GM19240 (cell line): ENCODE measurements around the gene RMDN3.

Source experiments
- DNase-seq: peaks from one replicate; pipeline ENCODE4 v3.0.0; 2011; ENCODE audit warnings: low spot score; ENCODE audit not compliant: insufficient read length

Gene RMDN3

GRCh38 chr15:40747685-40748631 is 7.1 kb downstream of the RMDN3 start:
- no peak for DNase-seq

GRCh38 chr15:40746916-40747418 is 8.1 kb downstream of the RMDN3 start:
- DNase-seq: no peak

GRCh38 chr15:40744815-40745152 is 10.3 kb downstream of the RMDN3 start:
- DNase-seq: no peak

GRCh38 chr15:40743921-40744814 is 10.9 kb downstream of the RMDN3 start:
- DNase-seq: no peak

GRCh38 chr15:40743485-40743901 is 11.6 kb downstream of the RMDN3 start:
- DNase-seq: no peak

GRCh38 chr15:40739854-40740253 is 15.2 kb downstream of the RMDN3 start:
- no peak for DNase-seq

GRCh38 chr15:40739047-40739446 is 16.0 kb downstream of the RMDN3 start:
- DNase-seq: no peak

- no peak for DNase-seq
Observed at GRCh38 chr15:40737048-40737447, 18.0 kb downstream of the RMDN3 start.

- no peak for DNase-seq
Observed at GRCh38 chr15:40736575-40736974, 18.5 kb downstream of the RMDN3 start.

GRCh38 chr15:40731034-40731433 is 24.0 kb downstream of the RMDN3 start:
- DNase-seq: no peak

GRCh38 chr15:40723919-40724318 is 31.1 kb downstream of the RMDN3 start:
- no peak for DNase-seq

- no peak for DNase-seq
Observed at GRCh38 chr15:40722934-40723333, 32.1 kb downstream of the RMDN3 start.

- DNase-seq: no peak
Observed at GRCh38 chr15:40722354-40722753, 32.7 kb downstream of the RMDN3 start.

- no peak for DNase-seq
Observed at GRCh38 chr15:40721701-40722100, 33.4 kb downstream of the RMDN3 start.

- DNase-seq: no peak
Observed at GRCh38 chr15:40716165-40716564, 38.9 kb downstream of the RMDN3 start.

- no peak for DNase-seq
Observed at GRCh38 chr15:40714144-40714543, 40.9 kb downstream of the RMDN3 start.

GRCh38 chr15:40706121-40706520 is 48.9 kb downstream of the RMDN3 start:
- DNase-seq: no peak

- DNase-seq: no peak
Observed at GRCh38 chr15:40702077-40702476, 53.0 kb downstream of the RMDN3 start.

- DNase-seq: no peak
Observed at GRCh38 chr15:40697916-40698315, 57.1 kb downstream of the RMDN3 start.

- no peak for DNase-seq
Observed at GRCh38 chr15:40696228-40696627, 58.8 kb downstream of the RMDN3 start.

- peak; percentile 18 for DNase-seq
Observed at GRCh38 chr15:40695469-40695890, 59.6 kb downstream of the RMDN3 start.
